HPDE6-E6E7 (cell line): Measurements from ENCODE around the gene TOGARAM1.

Experiments
- DNase-seq: peaks from one replicate; pipeline ENCODE4 v3.0.0; 2011; ENCODE audit warnings: missing footprints; ENCODE audit errors: extremely low spot score

The TOGARAM1 gene

DNA sequence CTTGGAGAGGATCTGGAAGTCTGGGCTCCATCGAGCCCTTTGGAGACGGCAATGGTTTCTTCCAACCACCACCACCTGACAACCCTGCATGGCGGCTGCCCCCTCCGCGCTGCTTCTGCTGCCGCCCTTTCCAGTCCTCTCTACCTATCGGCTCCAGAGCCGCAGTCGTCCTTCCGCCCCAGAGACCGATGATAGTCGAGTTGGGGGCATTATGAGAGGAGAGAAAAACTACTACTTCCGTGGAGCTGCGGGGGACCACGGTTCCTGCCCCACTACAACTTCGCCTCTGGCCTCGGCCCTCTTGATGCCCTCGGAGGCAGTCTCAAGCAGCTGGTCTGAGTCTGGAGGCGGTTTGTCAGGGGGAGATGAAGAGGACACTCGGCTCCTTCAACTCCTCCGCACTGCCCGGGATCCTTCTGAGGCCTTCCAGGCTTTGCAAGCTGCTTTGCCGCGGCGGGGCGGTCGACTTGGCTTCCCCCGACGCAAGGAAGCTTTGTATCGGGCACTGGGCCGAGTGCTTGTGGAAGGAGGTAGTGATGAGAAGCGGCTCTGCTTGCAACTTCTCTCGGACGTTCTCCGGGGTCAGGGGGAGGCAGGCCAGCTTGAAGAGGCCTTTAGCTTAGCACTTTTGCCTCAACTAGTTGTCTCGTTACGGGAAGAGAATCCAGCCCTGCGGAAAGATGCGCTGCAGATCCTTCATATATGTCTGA lies 499 bp downstream of the TOGARAM1 start:
- no peak for DNase-seq

DNA sequence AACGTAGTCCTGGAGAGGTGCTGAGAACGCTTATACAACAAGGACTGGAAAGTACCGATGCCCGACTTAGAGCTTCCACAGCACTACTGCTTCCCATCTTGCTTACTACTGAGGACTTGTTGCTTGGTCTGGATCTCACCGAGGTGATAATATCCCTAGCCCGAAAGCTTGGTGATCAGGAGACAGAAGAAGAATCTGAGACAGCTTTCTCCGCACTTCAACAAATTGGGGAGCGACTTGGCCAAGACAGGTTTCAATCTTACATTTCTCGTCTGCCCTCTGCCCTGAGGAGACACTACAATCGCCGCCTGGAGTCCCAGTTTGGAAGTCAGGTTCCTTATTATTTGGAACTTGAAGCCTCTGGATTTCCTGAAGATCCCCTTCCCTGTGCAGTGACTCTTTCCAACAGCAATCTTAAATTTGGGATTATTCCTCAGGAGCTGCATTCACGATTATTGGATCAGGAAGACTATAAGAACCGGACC lies 1.1 kb downstream of the TOGARAM1 start:
- DNase-seq, result no peak

DNA sequence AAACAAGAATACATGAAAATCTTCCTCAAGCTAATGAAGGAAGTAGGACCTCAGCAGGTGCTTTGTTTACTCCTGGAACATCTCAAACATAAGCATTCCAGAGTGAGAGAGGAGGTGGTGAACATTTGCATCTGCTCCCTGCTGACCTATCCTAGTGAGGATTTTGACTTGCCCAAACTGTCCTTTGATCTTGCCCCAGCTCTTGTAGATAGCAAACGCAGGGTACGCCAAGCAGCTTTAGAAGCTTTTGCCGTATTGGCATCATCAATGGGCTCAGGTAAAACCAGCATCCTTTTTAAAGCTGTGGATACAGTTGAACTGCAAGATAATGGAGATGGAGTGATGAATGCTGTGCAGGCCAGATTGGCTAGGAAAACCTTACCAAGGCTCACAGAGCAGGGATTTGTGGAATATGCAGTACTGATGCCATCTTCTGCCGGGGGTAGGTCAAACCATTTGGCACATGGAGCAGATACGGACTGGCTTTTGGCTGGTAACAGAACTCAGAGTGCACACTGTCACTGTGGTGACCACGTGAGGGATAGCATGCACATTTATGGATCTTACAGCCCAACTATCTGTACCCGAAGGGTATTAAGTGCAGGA lies 1.9 kb downstream of the TOGARAM1 start:
- no peak for DNase-seq

DNA sequence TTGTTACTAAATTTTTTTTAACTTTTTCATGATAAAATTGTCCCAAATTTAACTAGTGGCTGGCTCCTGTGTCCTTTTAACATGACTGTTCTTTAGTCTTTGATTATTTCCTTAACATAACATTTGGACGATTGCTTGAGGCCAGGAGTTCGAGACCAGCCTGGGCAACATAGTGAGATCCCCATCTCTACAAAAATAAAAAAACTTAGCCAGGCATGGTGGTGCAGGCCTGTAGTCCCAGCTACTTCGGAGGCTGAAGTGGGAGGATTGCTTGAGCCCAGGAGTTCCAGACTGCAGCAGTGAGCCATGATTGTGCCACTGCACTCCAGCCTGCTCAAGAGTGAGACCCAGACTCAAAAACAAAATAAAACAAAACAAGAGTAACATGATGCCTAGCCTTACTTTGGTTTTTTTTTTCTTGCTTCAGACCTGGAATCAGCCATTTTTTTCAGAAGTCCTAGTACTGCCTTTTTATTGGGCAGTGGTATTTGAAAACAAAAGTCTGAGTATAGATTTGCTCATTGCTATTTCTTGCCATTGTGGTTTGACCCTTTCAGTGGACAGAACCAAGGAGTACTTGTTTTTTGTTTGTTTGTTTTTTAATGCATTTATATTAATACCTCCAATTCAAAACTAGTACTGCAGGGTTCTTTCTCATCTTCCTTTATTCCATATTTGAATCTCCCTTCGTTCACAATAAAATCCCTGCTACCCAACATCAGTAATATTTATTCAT lies 4.8 kb downstream of the TOGARAM1 start:
- no peak for DNase-seq

DNA sequence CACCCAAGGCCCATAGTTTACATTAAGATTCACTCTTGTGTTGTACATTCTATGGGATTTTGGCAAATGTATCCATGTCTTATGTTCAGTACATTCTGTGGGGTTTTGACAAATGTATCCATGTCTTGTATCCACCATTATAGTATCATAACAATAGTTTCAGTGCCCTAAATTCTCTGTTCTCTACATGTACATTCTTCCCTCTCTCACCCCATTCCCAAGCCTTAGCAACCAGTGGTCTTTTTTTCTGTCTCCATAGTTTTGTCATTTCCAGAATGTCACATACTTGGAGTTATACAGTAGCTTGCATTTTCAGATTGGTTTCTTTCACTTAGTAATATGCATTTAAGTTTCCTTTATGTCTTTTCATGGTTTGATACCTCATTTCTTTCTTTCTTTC lies 6.7 kb downstream of the TOGARAM1 start:
- DNase-seq, result no peak

DNA sequence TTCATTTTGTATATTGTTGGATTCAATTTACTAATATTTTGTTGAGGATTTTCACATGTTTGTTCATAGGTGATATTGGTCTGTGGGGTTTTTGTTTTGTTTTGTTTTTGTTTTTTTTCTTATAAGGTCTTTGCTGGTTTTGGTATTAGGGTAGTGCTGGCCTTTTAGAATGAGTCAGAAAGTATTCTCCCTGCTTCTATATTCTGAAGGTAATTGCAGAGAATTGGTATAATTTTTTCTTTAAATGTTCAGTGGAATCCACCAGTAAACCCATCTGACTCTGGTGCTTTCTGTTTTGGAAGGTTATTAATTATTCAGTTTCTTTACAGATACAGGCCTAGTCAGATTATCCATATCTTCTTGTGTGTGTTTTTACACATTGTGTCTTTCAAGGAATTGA lies 8.9 kb downstream of the TOGARAM1 start:
- no peak for DNase-seq

DNA sequence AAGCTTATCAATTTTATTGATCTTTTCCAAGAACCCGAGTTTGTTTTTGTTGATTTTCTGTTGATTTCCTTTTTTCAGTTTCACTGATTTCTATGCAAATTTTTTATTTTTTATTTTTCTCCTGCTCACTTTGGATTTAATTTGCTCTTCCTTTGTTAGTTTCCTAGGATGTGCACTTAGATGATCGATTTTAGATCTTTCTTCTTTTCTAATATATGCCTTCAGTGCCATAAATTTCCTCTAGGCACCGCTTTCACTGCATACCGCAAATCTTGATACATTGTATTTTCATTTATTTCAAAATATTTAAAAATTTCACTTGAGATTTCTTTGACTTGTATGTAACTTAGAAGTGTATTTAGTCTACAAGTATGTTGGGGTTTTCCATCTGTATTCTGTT lies 9.5 kb downstream of the TOGARAM1 start:
- DNase-seq, result no peak

DNA sequence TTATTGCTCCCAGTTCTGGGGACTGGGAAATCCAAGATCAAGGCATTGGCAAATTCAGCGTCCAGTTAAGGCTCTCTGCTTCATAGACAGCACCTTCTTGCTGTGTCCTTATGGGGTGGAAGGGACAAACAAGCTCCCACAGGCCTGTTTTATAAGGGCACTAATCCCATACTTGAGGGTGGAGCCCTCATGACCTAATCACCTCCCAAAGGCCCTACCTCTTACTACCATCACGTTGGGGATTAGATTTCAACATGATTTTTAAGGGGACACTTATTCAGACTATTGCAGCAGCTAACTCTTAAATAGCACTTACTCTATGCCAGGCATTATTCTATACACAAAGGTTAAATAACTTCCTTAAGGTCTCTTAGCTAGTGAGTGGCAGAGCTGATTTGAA lies 17.3 kb downstream of the TOGARAM1 start:
- DNase-seq, result no peak

DNA sequence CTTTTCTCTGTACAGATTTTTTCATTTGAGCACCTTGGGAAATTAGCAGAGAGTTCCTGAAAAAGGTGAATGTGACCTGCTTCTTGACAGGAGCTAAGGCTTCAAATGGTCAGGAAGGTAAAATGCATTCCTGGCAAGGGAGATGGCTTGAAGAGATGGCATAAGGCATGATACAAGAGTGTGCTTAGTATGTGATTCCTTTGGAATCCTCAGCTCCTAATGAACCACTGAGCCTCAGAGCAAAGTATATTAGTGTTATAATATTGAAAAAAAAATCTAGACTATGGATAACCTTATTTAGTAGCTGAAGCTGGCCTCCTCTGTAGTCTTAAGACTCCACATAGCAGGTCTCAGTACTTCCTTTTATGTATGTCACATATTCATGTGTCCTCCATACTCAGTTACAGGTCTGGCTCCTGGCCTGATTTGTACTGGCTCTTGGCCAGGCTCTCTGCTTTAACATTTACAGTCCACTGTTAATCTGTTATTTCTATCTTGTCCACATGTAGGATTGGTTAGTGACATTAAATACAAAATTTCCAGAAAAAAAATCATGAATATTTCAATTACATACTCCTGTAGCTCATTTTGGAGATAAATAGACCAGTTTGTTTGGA lies 17.9 kb downstream of the TOGARAM1 start:
- no peak for DNase-seq

DNA sequence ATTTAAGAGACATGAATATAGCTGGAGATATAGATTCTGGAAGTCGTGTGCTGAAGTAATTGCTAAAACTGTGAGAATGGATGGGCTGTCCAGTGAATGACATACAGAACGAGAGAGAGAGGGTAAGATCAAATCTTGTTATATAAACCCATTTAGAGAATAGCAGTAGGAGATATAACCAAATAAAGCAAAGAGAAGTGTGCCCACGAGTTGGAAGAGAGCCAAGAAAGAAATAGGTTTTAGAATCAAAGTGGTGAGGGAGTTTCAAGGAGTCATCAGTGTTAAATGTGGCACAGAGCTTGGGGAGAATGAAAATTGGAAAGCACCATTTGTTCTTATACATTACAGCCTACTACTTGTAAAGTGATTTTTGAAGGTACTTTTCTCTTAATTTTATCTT lies 19.2 kb downstream of the TOGARAM1 start:
- no peak for DNase-seq

DNA sequence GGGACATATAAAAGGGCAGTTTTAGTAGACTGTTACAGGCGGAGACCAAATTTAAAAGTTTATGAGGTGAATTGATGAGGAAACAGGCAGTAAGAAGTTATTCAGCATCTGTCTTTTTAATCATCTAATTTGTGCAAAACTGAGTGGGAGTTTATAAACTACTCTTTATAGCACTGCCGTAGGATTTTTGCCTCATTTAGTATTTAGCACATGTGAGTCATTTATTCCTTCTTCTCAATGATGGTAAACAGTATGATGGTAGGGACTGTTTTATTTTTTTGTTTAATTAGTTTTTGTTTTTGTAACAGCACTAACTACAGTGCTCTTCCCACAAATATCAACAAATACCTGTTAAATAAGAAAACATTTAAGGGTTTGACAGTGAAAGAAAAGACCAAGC lies 20.6 kb downstream of the TOGARAM1 start:
- DNase-seq, result no peak

DNA sequence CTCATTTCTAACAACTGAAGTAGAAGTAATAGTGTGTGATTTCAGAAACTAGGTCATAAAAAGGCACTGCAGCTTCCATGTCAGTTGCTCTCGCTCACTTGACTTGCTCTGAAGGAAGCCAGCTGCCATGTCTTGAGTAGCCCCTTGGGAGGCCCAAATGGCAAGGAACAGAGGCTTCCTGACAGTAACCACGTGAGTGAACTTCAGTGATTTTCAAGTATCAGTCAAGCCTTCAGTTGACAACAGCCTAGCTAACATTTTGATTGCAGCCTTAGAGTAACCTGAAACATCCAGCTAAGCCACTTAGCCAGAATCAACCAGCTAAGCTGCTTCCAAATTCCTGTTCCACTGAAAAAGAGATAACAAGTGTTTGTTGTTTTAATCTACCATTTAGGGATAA lies 26.7 kb downstream of the TOGARAM1 start:
- DNase-seq, result no peak

DNA sequence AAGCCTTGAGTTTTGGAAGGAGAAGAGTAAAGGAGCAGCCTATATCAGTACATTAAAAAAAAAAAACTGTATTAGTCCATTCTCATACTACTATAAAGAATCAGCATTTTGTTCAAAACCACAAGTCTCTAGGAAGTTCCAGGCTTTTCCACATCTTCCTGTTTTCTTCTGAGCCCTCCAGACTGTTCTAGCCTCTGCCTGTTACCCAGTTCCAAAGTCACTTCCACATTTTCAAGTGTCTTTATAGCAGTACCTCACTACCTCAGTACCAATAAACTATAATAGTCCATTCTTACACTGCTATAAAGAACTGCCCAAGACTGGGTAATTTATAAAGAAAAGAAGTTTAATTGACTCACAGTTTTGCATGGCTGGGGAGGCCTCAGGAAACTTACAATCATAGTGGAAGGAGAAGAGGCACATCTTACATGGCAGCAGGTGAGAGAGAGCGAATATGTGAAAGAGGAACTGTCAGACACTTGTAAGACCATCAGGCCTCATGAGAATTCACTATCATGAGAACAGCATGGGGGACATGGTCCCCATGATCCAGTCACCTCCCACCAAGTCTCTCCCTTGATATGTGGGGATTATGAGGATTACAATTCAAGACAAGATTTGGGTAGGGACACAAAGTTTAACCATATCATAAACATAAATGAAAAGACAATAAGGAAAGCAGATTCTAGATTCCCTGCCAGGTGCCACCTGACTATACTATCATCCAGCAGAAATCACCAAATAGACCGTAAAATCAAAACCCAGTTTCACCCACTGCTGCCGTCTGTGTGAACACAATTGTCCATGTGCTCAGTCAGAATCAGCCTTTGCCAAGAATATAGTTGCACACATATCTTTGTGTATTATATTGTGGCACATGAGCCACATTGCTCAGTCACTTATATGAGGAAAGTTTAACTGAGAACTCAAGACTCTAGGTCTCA lies 27.8 kb downstream of the TOGARAM1 start:
- DNase-seq, result no peak

DNA sequence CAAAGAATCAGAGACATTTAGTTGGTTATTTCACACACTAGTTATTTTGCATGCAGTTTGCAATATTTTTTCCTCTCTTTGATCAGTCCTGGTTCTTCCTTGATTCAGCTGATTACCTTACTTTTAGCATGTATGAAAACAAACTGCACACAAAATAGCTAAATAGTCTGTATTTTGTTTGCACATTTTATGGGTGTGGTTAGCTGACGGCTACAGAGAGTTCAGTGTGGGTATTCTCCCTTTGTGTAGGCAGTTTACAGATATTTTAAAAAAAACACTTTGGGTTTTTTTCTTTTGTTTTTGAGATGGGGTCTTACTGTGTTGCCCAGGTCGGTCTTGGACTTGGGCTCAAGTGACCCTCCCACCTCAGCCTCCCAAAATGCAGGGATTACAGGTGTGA lies 28.5 kb downstream of the TOGARAM1 start:
- DNase-seq, result no peak

DNA sequence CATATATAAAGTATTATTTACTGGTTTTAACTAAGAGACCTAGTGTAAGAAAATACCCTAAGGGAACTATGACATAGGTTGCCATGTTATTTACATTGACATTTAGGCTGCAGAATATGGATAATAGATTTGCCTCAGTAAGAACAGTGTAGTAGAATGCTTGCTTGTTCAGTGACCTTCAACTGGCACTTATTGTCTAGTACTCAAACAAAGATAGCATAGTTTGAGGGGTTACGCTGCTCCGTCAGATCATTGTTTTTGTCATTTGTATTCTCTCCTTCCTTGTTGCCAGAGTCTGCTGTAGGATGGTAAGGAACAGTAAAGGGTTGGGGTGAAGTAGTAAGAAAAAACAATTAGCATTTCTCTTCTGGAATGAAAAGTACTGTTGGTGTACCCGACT lies 33.2 kb downstream of the TOGARAM1 start:
- DNase-seq, result no peak

DNA sequence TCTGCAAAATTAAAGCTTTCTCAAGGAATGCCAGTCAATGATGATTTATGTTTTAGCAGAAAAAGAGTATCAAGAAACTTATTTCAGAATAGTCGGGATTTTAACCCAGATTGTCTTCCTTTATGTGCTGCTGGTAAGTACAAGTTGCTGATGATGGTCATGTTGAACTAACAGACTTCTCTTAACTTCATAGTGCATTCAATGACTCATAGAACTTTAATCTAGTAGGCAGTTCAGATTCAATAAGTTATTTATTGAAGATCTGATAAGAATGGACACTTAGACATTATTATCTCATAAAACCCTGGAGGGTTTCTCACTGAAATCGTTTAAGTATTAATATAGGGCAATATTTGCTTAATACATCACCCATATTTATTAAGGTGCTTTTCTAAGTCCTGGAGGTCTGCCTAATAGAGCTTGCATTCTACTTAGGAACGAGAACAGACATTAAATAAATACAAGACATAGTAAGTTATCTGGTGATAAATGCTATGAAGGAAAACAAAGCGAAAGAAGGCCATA lies 33.8 kb downstream of the TOGARAM1 start:
- DNase-seq, result no peak

DNA sequence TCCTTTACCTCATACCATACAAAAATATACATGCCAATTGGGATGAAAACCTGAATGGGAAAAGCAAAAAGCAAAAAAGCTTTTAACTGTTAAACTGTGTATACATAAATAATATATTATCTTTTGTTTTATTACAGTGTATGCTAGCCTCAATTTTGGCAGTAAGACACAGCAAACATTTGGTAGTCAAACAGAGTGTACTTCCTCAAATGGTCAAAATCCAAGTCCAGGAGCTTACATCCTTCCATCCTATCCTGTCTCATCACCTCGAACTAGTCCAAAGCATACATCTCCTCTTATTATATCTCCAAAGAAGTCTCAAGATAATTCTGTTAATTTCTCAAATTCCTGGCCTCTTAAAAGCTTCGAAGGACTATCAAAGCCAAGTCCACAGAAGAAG lies 41.9 kb downstream of the TOGARAM1 start:
- no peak for DNase-seq

DNA sequence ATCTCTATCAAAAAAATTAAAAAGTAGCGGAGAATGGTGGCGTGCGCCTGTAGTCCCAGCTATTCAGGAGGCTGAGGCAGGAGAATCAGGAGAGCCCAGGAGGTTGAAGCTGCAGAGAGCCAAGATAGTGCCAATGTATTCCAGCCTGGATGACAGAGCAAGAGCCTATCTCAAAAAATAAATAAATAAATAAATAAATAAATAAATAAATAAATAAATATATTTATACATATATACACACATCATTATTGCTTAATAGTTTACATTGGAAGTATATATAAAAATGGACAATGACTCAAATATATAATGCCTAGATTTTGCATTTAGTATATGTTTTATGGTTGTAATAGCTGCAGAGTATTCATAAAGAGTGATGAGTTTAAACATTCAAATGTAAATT lies 53.1 kb downstream of the TOGARAM1 start:
- DNase-seq, result no peak

DNA sequence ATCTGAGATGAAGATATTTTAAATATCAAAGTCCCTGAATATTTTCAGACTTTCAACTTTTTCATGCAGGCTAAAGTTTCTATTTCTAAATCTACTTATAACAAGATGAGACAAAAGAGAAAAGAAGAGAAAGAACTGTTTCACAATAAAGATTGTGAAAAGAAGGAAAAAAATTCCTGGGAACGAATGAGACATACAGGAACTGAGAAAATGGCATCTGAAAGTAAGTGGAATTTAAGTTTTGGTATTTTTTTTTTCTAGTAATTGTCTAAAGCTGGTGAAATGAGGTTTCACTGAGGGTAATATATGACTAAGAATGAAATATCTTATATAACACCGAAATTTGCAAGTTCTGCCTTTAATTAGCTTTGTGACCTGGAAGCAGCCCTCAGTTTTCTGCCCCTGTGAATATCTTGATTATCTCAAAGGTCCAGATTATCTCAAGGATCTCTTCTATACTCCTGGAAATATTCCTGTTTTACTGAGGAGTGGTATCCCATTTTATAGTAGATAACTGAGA lies 66.2 kb downstream of the TOGARAM1 start:
- no peak for DNase-seq

DNA sequence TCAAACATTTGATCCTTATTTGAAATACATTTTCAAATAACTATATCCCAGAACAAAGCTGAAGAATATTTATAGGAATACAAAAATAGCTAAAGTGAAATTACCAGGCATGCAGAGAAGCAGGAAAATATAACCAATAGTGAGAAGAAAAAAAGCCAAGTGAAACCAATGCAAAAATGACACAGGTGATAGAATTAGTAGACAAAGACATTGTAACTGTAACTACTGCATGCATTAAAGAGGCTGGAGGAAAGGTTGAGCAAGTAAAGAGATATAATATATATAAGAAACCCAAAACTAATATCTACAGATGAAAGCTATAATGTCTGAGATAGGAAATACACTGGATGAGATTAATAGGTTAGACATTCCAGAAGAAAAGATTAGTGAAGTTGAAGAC lies 72.7 kb downstream of the TOGARAM1 start:
- no peak for DNase-seq

DNA sequence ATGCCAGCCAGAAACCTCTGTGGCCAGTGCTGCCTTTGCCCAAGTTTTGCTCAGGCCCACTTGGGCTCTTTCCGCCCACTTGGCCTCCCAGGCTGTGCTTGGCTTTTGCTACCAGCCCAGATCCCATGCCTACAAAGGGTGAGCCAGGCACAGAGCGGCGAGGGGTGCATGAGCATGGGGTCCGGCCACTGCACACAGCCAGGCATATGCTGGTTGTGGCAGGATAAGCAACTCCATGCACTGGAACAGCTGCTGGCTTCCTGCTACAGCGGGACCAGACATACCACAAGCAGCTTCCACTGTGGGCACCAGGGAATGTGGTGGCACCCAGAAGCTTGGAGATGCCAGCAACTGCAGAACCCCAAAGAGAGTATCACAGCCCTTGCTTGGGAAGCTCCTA lies 76.3 kb downstream of the TOGARAM1 start:
- DNase-seq, result no peak
